ACC112 (cell line): Measurements from ENCODE around the gene ZBTB24.

Experiments used
- H2AFZ ChIP-seq: fragments of 200-600 bp; sonication (generic); one replicate; pipeline ENCODE4 v1.6.0; 2017; ENCODE audit warnings: antibody characterized with exemption, low read length; ENCODE audit not compliant: unreplicated experiment
- H3K27ac ChIP-seq: fragments of 200-600 bp; sonication (generic); 2 replicates; pipeline ENCODE4 v1.5.1; 2014; ENCODE audit warnings: low read depth, mild to moderate bottlenecking, antibody characterized with exemption, low read length, moderate library complexity
- H3K27me3 ChIP-seq: fragments of 200-600 bp; sonication (generic); 2 replicates; pipeline ENCODE4 v1.6.1; 2014; ENCODE audit warnings: mild to moderate bottlenecking, antibody characterized with exemption, low read length, moderate library complexity, mixed read lengths; ENCODE audit not compliant: insufficient read depth
- H3K36me3 ChIP-seq: fragments of 200-600 bp; sonication (generic); 2 replicates; pipeline ENCODE4 v1.6.1; 2016; ENCODE audit warnings: mild to moderate bottlenecking, antibody characterized with exemption, low read length, moderate library complexity, mixed read lengths; ENCODE audit not compliant: insufficient read depth
- H3K4me1 ChIP-seq: fragments of 200-600 bp; sonication (generic); one replicate; pipeline ENCODE4 v1.6.1; 2016; ENCODE audit warnings: low read length, mixed read lengths; ENCODE audit not compliant: insufficient read depth, unreplicated experiment, control insufficient read depth
- H3K4me3 ChIP-seq: fragments of 200-600 bp; sonication (generic); 2 replicates; pipeline ENCODE4 v1.5.1; 2014; ENCODE audit warnings: mild to moderate bottlenecking, low read depth, low read length
- H3K79me2 ChIP-seq: fragments of 200-600 bp; sonication (generic); one replicate; pipeline ENCODE4 v1.6.0; 2016; ENCODE audit warnings: low read length; ENCODE audit not compliant: control insufficient read depth, unreplicated experiment, insufficient read depth

The ZBTB24 gene

GRCh38 chr6:109449795-109450673, 33.0 kb downstream of the ZBTB24 start:
- Histone ChIP-seq H3K79me2 (no peaks in the 10 kb centered on the region), H3K27ac (no peak overlapping the region), H3K4me3 (no peak overlapping the region), H2AFZ (no peak overlapping the region), H3K4me1 (peaks cover 6% of the 10 kb centered on the region), H3K36me3 (peaks cover 5% of the 10 kb centered on the region; the same call in 1 of the 2 replicates), H3K27me3 (no peaks in the 10 kb centered on the region)

- Histone ChIP-seq H3K27me3 (no peaks in the 10 kb centered on the region), H3K36me3 (peaks cover 5% of the 10 kb centered on the region; the same call in 1 of the 2 replicates), H3K4me3 (no peak overlapping the region), H3K4me1 (peaks cover under 1% of the 10 kb centered on the region), H3K79me2 (no peaks in the 10 kb centered on the region), H3K27ac (no peak overlapping the region), H2AFZ (no peak overlapping the region)
Observed at GRCh38 chr6:109449064-109449794, 33.8 kb downstream of the ZBTB24 start.

GRCh38 chr6:109448615-109449014, 34.4 kb downstream of the ZBTB24 start:
- Histone ChIP-seq H3K27ac (no peak overlapping the region), H2AFZ (no peak overlapping the region), H3K4me3 (no peak overlapping the region), H3K4me1 (no peaks in the 10 kb centered on the region), H3K27me3 (no peaks in the 10 kb centered on the region), H3K79me2 (no peaks in the 10 kb centered on the region), H3K36me3 (peaks cover 5% of the 10 kb centered on the region; the same call in 1 of the 2 replicates)

GRCh38 chr6:109447878-109448555, 35.0 kb downstream of the ZBTB24 start:
- H3K79me2 ChIP-seq: no peaks in the 10 kb centered on the region
- no peak overlapping the region for H3K27ac ChIP-seq
- no peak overlapping the region for H3K4me3 ChIP-seq
- H3K4me1 ChIP-seq: no peaks in the 10 kb centered on the region
- H3K36me3 ChIP-seq: peaks cover 5% of the 10 kb centered on the region; the same call in 1 of the 2 replicates
- H3K27me3 ChIP-seq: no peaks in the 10 kb centered on the region
- H2AFZ ChIP-seq: no peak overlapping the region

GRCh38 chr6:109447087-109447486, 35.9 kb downstream of the ZBTB24 start:
- Histone ChIP-seq H3K27me3 (no peaks in the 10 kb centered on the region), H2AFZ (no peak overlapping the region), H3K36me3 (peaks cover 5% of the 10 kb centered on the region; the same call in 1 of the 2 replicates), H3K79me2 (no peaks in the 10 kb centered on the region), H3K4me1 (no peaks in the 10 kb centered on the region), H3K27ac (no peak overlapping the region), H3K4me3 (no peak overlapping the region)

GRCh38 chr6:109446541-109446940, 36.5 kb downstream of the ZBTB24 start:
- H3K27me3 ChIP-seq: no peaks in the 10 kb centered on the region
- no peak overlapping the region for H2AFZ ChIP-seq
- H3K79me2 ChIP-seq: no peaks in the 10 kb centered on the region
- peaks cover 4% of the 10 kb centered on the region for H3K4me1 ChIP-seq
- peaks cover 1% of the 10 kb centered on the region; the same call in 1 of the 2 replicates for H3K36me3 ChIP-seq
- H3K4me3 ChIP-seq: no peak overlapping the region
- no peak overlapping the region for H3K27ac ChIP-seq

DNA sequence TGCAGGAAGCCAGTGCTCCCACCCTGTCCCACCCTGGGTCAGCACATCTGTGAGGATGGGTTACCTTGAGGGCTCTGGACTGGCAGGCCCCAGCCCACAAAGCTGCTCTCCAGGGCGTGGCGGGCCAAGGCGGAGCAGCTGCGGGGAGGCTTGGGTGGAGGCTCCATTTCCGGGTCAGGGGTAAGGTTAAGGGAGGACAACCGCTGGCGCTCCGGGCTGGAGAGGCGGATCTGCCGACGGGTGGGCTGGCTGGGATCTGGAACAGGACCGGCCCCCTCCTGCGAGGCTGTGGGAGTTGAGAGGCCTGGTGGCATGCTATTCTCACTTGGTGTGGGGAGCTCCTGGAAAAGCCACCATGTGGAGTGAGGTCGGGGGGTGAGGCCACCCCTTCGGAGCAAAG, 36.9 kb downstream of the ZBTB24 start:
- Histone ChIP-seq H3K4me1 (peaks cover 7% of the 10 kb centered on the region), H3K79me2 (no peaks in the 10 kb centered on the region), H3K27ac (no peak overlapping the region), H2AFZ (no peak overlapping the region), H3K27me3 (no peaks in the 10 kb centered on the region), H3K4me3 (no peak overlapping the region), H3K36me3 (no peaks in the 10 kb centered on the region)

GRCh38 chr6:109445382-109445781, 37.6 kb downstream of the ZBTB24 start:
- no peak overlapping the region for H3K27ac ChIP-seq
- H3K27me3 ChIP-seq: no peaks in the 10 kb centered on the region
- H3K4me3 ChIP-seq: no peak overlapping the region
- peaks cover 7% of the 10 kb centered on the region for H3K4me1 ChIP-seq
- no peaks in the 10 kb centered on the region for H3K79me2 ChIP-seq
- H2AFZ ChIP-seq: no peak overlapping the region
- H3K36me3 ChIP-seq: no peaks in the 10 kb centered on the region

GRCh38 chr6:109443425-109443950, 39.5 kb downstream of the ZBTB24 start:
- H3K27me3 ChIP-seq: no peaks in the 10 kb centered on the region
- peaks cover 7% of the 10 kb centered on the region for H3K4me1 ChIP-seq
- no peak overlapping the region for H2AFZ ChIP-seq
- H3K4me3 ChIP-seq: no peak overlapping the region
- H3K27ac ChIP-seq: no peak overlapping the region
- no peaks in the 10 kb centered on the region for H3K79me2 ChIP-seq
- no peaks in the 10 kb centered on the region for H3K36me3 ChIP-seq

DNA sequence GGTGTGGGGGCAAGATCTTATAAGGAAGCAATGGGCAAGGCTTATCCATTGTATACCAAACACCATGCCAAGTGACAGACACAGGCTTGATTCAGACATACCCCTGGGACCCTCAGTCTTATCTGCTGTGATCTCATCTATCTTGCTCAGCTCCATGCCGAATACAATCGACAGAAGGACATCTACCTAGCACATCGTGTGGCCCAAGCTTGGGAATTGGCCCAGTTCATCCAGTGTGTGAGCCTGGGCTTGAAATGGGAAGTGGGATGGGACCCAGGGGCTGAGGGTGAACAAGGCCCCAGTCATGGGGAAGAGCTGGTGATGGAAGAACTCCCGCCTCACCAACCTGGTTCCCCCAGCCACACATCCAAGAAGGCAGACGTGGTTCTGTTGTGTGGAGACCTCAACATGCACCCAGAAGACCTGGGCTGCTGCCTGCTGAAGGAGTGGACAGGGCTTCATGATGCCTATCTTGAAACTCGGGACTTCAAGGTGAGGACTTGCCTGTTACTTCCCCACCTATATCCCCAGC, 40.6 kb downstream of the ZBTB24 start:
- Histone ChIP-seq H3K79me2 (no peaks in the 10 kb centered on the region), H3K4me3 (no peak overlapping the region), H2AFZ (no peak overlapping the region), H3K4me1 (peaks cover 7% of the 10 kb centered on the region), H3K27ac (no peak overlapping the region), H3K36me3 (no peaks in the 10 kb centered on the region), H3K27me3 (no peaks in the 10 kb centered on the region)
